K562 (cell line): ENCODE measurements around the gene QPRT. TPM values are rescaled to one million over a fixed set of nuclear protein-coding genes. Genes with fewer than 3 reads are reported as not detected.

Experiments
- CBX3 ChIP-seq, 2 experiments: IDR thresholded peaks; 1 replicate in 1 of 2; 2 replicates in 1 of 2; pipeline ENCODE4 v1.6.1; 2012; ENCODE audit warnings: inconsistent platforms in 2 of 2, low read length in 2 of 2, borderline replicate concordance in 1 of 2, control low read depth in 1 of 2
- CEBPZ ChIP-seq: fragments of 150-350 bp; IDR thresholded peaks from 2 replicates; pipeline ENCODE4 v1.6.1; 2014; ENCODE audit warnings: low read depth, mild to moderate bottlenecking, low read length, borderline replicate concordance
- GATA2 ChIP-seq: sonication (generic); formaldehyde crosslinking; IDR thresholded peaks from 2 replicates; pipeline ENCODE4 v1.4.0; 2020; ENCODE audit warnings: mild to moderate bottlenecking, missing genetic modification reagents
- RAD21 ChIP-seq, 2 experiments: fragments of 250-450 bp in 1 of 2; fragments of 450-650 bp in 1 of 2; sonication (Bioruptor Pico) in 1 of 2; formaldehyde crosslinking in 1 of 2; IDR thresholded peaks in 1 of 2; conservative IDR thresholded peaks in 1 of 2; 2 replicates each; pipeline versions ENCODE4 v1.4.0 to v1.8.0; 2020 to 2022; ENCODE audit warnings: mild to moderate bottlenecking in 2 of 2, moderate library complexity in 1 of 2
- RCOR1 ChIP-seq, 2 experiments: IDR thresholded peaks; 2 replicates each; pipeline ENCODE4 v1.6.1; 2012; ENCODE audit warnings: low read depth in 2 of 2, low read length in 2 of 2, borderline replicate concordance in 1 of 2, improper control_type of control experiment in 1 of 2
- SFPQ ChIP-seq: fragments of 200-400 bp; formaldehyde crosslinking; IDR thresholded peaks from 2 replicates; pipeline ENCODE4 v1.6.1; 2017; ENCODE audit warnings: mild to moderate bottlenecking, low read depth, low read length, moderate library complexity
- SIRT6 ChIP-seq: IDR thresholded peaks from one replicate; pipeline ENCODE4 v1.6.1; 2012; ENCODE audit warnings: low read depth, mild to moderate bottlenecking, control low read depth, inconsistent platforms, low read length, moderate library complexity
- SMARCA5 ChIP-seq: fragments of 450-650 bp; IDR thresholded peaks from 2 replicates; pipeline ENCODE4 v1.6.1; 2016
- SP1 ChIP-seq: sonication (generic); formaldehyde crosslinking; IDR thresholded peaks from 2 replicates; pipeline ENCODE4 v1.8.1; 2022; ENCODE audit warnings: mild to moderate bottlenecking, missing genetic modification reagents
- TAF15 ChIP-seq: fragments of 200-400 bp; formaldehyde crosslinking; IDR thresholded peaks from 2 replicates; pipeline ENCODE4 v1.6.1; 2017; ENCODE audit warnings: mild to moderate bottlenecking, low read depth, low read length, moderate library complexity
- ZNF407 ChIP-seq: fragments of 450-650 bp; IDR thresholded peaks from 2 replicates; pipeline ENCODE4 v1.6.1; 2016; ENCODE audit warnings: low read depth
- ZNF507 ChIP-seq: conservative IDR thresholded peaks from 2 replicates; pipeline ENCODE4 v1.6.1; 2017; ENCODE audit warnings: missing genetic modification characterization, missing compliant biosample characterization
- polyA plus RNA-seq, 8 experiments: library from polyadenylated mRNA; depleted of rRNA in 4 of 8; stranded (reverse) in 5 of 8; unstranded in 3 of 8; fragments of >200 nt; fragmentation: Nextera tagmentation in 2 of 8; fragmentation: Illumina TruSeq in 1 of 8; extraction: Ambion mirVana in 2 of 8; extraction: Trizol in 1 of 8; gene quantifications; 2 replicates each; pipeline versions ENCODE4 v1.2.1 to v1.2.3, GENCODE V29; 2011 to 2014; ENCODE audit warnings: inconsistent platforms in 1 of 8, missing spikeins in 1 of 8
- total RNA-seq, 7 experiments: library from RNA; depleted of rRNA in 6 of 7; stranded (reverse); fragments of >200 nt in 6 of 7; fragmentation: Illumina TruSeq in 2 of 7; extraction: Trizol in 2 of 7; gene quantifications; 2 replicates each; pipeline versions ENCODE4 v1.2.1 to v1.2.3, GENCODE V29; 2011 to 2021; ENCODE audit warnings: low replicate concordance in 1 of 7

QPRT gene
- total and polyA plus RNA-seq, 9 of the 15 experiments (the other 6 are each of a cell fraction or from before 2014, with no cell fraction given): 7.7 to 112 (median 64.1) TPM

- TF ChIP-seq SIRT6 (no peak), SFPQ (no peak), RCOR1 (IDR thresholded peaks at IDR 0.05; ENCODE audit: borderline replicate concordance in 1 of 2, low read depth in 2 of 2, low read length in 2 of 2) (peak in 1 of 2 experiments; percentile 59; a peak in 1 of 4 replicates), CEBPZ (no peak), ZNF407 (no peak), GATA2 (CRISPR knock-in tag) (no peak), SP1 (no peak), SMARCA5 (peak; percentile 79; the same call in 1 of the 2 replicates), TAF15 (no peak), RAD21 (CRISPR knock-in tag; conservative IDR thresholded peaks at IDR 0.05 in 1 of 2, IDR thresholded peaks at IDR 0.05 in 1 of 2) (no peak), ZNF507 (tag) (no peak), CBX3 (IDR thresholded peaks at IDR 0.05; ENCODE audit: borderline replicate concordance in 1 of 2, low read length in 2 of 2) (0 out of 3 replicates have a peak, but pooled peaks of 1 of the 2 experiments have one; percentile 21)
Measured at GRCh38 chr16:29697391-29697790, 18.4 kb downstream of the QPRT start (continued).
